Measurements from ENCODE around the gene CYSLTR2.

CYSLTR2 gene

DNA sequence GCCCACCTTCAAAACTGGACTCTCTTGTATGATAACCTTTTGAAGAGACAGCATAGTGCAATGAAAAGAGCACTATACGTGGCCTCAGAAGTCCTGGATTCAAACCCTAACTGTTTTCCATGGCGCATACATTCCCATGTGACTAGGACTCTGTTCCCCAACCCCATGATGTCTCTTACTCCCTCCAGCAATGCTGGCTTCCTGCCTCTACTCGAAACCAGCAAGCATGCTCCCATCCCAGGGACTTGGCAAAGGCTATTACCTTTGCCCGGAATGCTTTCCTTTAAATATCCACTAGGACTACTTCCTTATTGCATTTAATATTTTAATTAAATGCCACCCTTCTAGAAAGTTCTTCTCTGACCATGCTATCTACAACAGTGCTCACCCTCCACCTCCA, 75.1 kb downstream of the CYSLTR2 start:
- no peak for ATAC-seq
- no peak for TF ChIP-seq TCF4 (CRISPR knock-in tag; IDR thresholded peaks at IDR 0.05; ENCODE audit: borderline replicate concordance)
- TF ChIP-seq CSRNP3 (CRISPR knock-in tag; IDR thresholded peaks at IDR 0.05) = no peak
- no peak for TF ChIP-seq PPARA (CRISPR knock-in tag; IDR thresholded peaks at IDR 0.05; ENCODE audit: borderline replicate concordance)

DNA sequence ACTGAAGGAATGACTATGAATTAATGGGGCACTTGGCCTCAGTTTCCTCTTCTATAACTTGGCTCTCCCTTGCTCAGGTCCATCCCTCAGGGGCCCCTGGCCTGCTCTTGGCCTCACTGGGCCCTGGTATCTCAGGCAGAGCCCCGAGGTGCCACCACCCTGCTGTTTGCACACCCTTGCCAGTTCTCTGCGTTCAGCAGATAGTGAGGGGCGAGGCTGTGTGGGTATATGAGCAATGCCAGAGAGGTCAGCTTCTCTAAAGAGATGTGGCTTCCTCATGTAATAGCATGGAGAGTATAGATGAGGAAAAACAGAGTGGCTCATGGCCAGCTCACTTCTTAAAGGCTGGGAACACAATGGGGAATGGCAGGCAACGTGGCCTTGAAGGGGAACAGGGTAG, 76.1 kb downstream of the CYSLTR2 start:
- TF ChIP-seq ZFP3 (CRISPR knock-in tag; IDR thresholded peaks at IDR 0.05) (no peak), ZNF565 (CRISPR knock-in tag; conservative IDR thresholded peaks at IDR 0.05; ENCODE audit: low read depth) (no peak), CSRNP3 (CRISPR knock-in tag; IDR thresholded peaks at IDR 0.05) (no peak), SNAI2 (CRISPR knock-in tag; IDR thresholded peaks at IDR 0.05) (no peak), CREB5 (CRISPR knock-in tag; IDR thresholded peaks at IDR 0.05; ENCODE audit: low read depth) (no peak), ZNF8 (CRISPR knock-in tag; IDR thresholded peaks at IDR 0.05) (no peak)
- ATAC-seq = no peak

- peak; percentile 31; the same call in 2 of the 3 replicates for ATAC-seq
These were observed 77.4 kb downstream of the CYSLTR2 start for GRCh38 chr13:48731001-48731658.

DNA sequence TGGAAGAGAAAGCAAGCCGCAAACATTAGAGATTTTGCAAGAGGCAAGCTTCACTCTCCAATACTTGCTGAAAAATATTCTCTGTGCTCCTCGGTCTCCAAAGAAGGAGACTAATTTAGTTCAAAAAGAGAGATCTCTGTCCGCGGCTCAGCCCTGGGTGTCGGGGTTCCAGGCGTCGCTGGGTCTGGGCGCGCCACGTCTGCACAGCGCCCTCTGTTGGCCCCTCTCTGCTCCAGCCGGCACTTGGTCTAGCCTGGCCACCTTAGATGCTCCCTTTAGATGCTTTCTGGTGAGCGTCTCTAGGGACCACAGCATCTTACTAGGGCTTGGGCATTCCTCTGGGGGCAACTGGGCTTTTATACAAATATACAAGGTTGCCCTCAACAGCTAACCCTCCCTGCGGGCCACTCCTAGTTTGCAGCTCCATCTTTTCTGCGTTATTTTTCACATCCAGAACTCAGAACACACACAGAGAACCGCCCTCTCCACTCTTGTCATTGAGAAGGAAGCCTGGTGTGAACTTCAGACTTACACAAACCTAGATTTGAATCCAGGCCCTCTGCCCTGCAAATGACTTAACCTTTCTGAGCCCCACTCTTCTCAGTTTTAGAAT, 78.3 kb downstream of the CYSLTR2 start:
- ATAC-seq = peak; percentile 91
- no peak for TF ChIP-seq CSDC2 (CRISPR knock-in tag; IDR thresholded peaks at IDR 0.05)
- no peak for TF ChIP-seq ZNF8 (CRISPR knock-in tag; IDR thresholded peaks at IDR 0.05)
- TF ChIP-seq ZNF70 (CRISPR knock-in tag; IDR thresholded peaks at IDR 0.05) = no peak
- TF ChIP-seq ZC3H10 (CRISPR knock-in tag; IDR thresholded peaks at IDR 0.05) = no peak
- TF ChIP-seq, protein P1, sequence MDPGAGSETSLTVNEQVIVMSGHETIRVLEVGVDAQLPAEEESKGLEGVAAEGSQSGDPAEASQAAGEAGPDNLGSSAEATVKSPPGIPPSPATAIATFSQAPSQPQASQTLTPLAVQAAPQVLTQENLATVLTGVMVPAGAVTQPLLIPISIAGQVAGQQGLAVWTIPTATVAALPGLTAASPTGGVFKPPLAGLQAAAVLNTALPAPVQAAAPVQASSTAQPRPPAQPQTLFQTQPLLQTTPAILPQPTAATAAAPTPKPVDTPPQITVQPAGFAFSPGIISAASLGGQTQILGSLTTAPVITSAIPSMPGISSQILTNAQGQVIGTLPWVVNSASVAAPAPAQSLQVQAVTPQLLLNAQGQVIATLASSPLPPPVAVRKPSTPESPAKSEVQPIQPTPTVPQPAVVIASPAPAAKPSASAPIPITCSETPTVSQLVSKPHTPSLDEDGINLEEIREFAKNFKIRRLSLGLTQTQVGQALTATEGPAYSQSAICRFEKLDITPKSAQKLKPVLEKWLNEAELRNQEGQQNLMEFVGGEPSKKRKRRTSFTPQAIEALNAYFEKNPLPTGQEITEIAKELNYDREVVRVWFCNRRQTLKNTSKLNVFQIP (CRISPR knock-in tag; IDR thresholded peaks at IDR 0.05; ENCODE audit: borderline replicate concordance, low read depth) = no peak
- TF ChIP-seq CREB5 (CRISPR knock-in tag; IDR thresholded peaks at IDR 0.05; ENCODE audit: low read depth) = no peak
- TF ChIP-seq ARNTL (CRISPR knock-in tag; IDR thresholded peaks at IDR 0.05; ENCODE audit: borderline replicate concordance, low read depth) = no peak
- TF ChIP-seq CSRNP3 (CRISPR knock-in tag; IDR thresholded peaks at IDR 0.05) = no peak
- TF ChIP-seq, protein P2, sequence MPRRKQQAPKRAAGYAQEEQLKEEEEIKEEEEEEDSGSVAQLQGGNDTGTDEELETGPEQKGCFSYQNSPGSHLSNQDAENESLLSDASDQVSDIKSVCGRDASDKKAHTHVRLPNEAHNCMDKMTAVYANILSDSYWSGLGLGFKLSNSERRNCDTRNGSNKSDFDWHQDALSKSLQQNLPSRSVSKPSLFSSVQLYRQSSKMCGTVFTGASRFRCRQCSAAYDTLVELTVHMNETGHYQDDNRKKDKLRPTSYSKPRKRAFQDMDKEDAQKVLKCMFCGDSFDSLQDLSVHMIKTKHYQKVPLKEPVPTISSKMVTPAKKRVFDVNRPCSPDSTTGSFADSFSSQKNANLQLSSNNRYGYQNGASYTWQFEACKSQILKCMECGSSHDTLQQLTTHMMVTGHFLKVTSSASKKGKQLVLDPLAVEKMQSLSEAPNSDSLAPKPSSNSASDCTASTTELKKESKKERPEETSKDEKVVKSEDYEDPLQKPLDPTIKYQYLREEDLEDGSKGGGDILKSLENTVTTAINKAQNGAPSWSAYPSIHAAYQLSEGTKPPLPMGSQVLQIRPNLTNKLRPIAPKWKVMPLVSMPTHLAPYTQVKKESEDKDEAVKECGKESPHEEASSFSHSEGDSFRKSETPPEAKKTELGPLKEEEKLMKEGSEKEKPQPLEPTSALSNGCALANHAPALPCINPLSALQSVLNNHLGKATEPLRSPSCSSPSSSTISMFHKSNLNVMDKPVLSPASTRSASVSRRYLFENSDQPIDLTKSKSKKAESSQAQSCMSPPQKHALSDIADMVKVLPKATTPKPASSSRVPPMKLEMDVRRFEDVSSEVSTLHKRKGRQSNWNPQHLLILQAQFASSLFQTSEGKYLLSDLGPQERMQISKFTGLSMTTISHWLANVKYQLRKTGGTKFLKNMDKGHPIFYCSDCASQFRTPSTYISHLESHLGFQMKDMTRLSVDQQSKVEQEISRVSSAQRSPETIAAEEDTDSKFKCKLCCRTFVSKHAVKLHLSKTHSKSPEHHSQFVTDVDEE (CRISPR knock-in tag; IDR thresholded peaks at IDR 0.05) = no peak
- no peak for TF ChIP-seq ZFP30 (CRISPR knock-in tag; IDR thresholded peaks at IDR 0.05)
- TF ChIP-seq GLIS3 (CRISPR knock-in tag; IDR thresholded peaks at IDR 0.05) = no peak
- no peak for TF ChIP-seq ZNF565 (CRISPR knock-in tag; conservative IDR thresholded peaks at IDR 0.05; ENCODE audit: low read depth)
- TF ChIP-seq SNAI2 (CRISPR knock-in tag; IDR thresholded peaks at IDR 0.05) = no peak
- no peak for TF ChIP-seq OSR1 (CRISPR knock-in tag; IDR thresholded peaks at IDR 0.05)

More at GRCh38 chr13:48731001-48731658, 77.4 kb downstream of the CYSLTR2 start:
- TF ChIP-seq ZNF565 (CRISPR knock-in tag; conservative IDR thresholded peaks at IDR 0.05; ENCODE audit: low read depth) (no peak), ZFP30 (CRISPR knock-in tag; IDR thresholded peaks at IDR 0.05) (no peak), ISL1 (CRISPR knock-in tag; IDR thresholded peaks at IDR 0.05) (no peak), ZNF70 (CRISPR knock-in tag; IDR thresholded peaks at IDR 0.05) (no peak), ZC3H10 (CRISPR knock-in tag; IDR thresholded peaks at IDR 0.05) (no peak)
